ENCODE results near the gene NR2E1.

Gene NR2E1

DNA sequence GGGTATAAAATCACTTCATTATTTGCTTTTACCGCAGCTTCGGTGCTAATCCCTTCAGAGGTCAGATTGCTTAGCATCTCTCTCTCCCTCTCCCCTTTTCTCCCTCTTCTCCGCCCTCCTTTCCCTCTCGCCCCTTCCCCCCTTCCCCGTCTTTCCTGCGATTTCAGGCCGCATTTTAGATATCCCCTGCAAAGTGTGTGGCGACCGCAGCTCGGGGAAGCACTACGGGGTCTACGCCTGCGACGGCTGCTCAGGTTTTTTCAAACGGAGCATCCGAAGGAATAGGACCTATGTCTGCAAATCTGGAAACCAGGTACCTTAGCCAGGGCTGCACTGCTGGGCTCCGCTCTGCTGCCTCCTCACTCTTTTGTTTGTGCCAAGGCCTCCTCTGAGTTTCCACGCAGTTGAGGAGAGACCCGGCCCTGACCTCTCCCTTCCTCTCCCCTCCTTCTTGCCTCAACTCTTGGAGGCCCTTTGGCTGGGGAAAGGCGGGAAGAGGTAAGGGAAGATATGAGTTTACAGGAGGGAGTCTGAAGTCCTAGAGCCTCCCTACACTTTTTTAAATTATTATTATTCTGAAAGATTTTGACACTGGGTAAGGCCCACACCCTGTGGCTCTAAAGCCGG is 5.6 kb downstream of the NR2E1 start:
- Histone ChIP-seq H3K9me3 (no peaks in the 10 kb centered on the region), H3K36me3 (replicated peaks) (no peaks in the 10 kb centered on the region), H3K4me3 (no peak overlapping the region), H3K27me3 (ENCODE audit: low read depth) (no peaks in the 10 kb centered on the region), H3K4me1 (no peaks in the 10 kb centered on the region)
- no peak for DNase-seq (ENCODE audit: low spot score in 2 of 2)
- in situ Hi-C loops (cut with MboI; ENCODE audit: low sequenced_read_pairs) = no loop called here

DNA sequence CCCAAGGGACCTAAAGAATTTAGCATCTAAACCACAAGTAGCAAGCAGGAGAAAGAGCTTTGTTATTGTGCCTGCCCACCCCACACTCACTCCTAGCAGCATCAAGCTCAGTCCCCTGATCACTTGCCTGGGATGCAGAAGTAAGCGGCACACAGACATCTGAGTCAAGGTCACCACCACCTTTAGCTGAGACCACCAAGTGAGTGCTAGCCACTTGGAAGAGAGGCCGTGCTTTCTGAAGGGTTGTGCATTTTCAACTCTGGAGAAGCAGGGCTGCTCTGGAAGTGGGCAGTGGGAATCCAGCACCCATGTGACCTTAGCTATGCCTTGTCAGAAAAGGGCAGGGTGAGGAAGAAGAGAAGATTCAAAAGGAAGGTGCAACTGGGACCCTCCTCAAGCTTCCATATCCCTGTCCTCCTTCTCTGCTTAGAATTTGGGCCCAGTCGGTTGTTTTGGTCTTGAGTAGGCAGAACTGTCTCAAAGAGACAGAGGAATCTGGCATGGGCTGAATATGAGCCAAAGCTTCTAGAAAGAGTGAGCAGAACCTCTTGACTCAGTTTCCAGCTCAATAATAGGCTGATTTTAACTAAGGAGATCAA is 6.2 kb downstream of the NR2E1 start:
- in situ Hi-C loops (cut with MboI; ENCODE audit: low sequenced_read_pairs) = no loop called here
- H3K27me3 ChIP-seq (ENCODE audit: low read depth) = no peaks in the 10 kb centered on the region

DNA sequence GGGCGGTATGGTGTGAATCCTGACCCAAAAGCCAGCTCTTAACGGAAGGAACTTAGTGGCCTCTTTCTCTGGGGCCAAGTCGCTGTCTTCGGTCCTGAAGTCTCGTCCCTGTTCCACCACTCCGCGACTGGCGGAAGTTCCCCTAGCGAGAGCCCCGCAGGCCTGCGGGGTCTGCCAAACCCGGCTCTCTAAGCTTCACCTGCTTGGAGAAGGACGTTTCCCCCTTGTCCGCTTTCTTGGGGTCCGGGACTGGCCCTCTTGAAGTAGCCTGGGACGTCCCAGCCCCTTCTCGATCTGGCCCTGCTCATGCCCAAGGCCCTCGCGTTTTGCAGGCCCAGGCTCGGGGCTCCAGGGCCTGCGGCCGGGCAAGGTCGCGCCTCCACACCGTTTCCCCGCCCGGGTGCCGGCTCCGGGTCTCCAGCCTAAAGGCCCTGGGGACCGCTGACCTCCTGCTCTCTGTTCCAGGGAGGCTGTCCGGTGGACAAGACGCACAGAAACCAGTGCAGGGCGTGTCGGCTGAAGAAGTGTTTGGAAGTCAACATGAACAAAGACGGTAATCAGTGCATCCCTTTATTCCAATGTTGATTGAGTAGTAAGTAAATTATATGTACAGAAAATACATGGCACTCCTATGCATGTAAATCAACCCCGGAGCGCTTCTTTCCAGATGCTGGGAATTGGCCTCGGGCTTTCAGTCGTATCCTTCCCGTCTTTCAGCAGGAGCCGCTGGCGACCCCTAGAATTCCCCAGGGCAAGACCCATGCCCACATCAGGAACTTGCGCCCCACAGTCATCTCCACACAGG is 8.8 kb downstream of the NR2E1 start:
- in situ Hi-C loops (cut with MboI; ENCODE audit: low sequenced_read_pairs) = no loop called here
- H3K36me3 ChIP-seq (replicated peaks) = no peaks in the 10 kb centered on the region
- H3K27me3 ChIP-seq (ENCODE audit: low read depth) = no peaks in the 10 kb centered on the region
- no peaks in the 10 kb centered on the region for H3K9me3 ChIP-seq
- H3K4me1 ChIP-seq = peaks cover 9% of the 10 kb centered on the region
- H3K4me3 ChIP-seq = no peak overlapping the region
- peak in 1 of 2 experiments; percentile 8 for DNase-seq (ENCODE audit: low spot score in 2 of 2)

More for the DNA sequence above, 6.2 kb downstream of the NR2E1 start:
- DNase-seq (ENCODE audit: low spot score in 2 of 2) = no peak
- Histone ChIP-seq H3K4me3 (no peak overlapping the region), H3K36me3 (replicated peaks) (no peaks in the 10 kb centered on the region), H3K9me3 (no peaks in the 10 kb centered on the region), H3K4me1 (no peaks in the 10 kb centered on the region)

DNA sequence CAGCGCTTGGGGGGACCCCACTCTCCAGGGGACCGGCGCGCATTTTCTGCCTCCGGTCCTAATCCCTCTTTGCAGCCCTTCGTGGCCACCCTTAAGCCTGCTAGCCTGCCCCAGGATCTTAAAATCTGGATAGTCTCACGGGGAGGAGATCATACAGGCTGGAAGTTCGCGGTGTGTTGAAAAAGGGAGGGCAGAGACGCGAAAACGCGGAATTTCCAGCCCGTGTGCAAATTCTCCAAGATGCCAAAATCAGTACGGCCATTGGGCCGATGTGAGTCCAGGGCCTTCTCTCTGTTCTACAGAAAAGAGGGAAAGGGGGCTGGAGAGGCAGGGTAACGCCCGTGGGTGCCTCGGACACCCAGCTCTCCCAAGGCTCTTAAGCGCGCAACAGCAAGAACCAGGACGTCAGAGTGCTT is 9.4 kb downstream of the NR2E1 start:
- Histone ChIP-seq H3K4me1 (peaks cover 15% of the 10 kb centered on the region), H3K4me3 (no peak overlapping the region), H3K9me3 (no peaks in the 10 kb centered on the region), H3K36me3 (replicated peaks) (no peaks in the 10 kb centered on the region), H3K27me3 (ENCODE audit: low read depth) (no peaks in the 10 kb centered on the region)
- no peak for DNase-seq (ENCODE audit: low spot score in 2 of 2)
- in situ Hi-C loops (cut with MboI; ENCODE audit: low sequenced_read_pairs) = no loop called here

DNA sequence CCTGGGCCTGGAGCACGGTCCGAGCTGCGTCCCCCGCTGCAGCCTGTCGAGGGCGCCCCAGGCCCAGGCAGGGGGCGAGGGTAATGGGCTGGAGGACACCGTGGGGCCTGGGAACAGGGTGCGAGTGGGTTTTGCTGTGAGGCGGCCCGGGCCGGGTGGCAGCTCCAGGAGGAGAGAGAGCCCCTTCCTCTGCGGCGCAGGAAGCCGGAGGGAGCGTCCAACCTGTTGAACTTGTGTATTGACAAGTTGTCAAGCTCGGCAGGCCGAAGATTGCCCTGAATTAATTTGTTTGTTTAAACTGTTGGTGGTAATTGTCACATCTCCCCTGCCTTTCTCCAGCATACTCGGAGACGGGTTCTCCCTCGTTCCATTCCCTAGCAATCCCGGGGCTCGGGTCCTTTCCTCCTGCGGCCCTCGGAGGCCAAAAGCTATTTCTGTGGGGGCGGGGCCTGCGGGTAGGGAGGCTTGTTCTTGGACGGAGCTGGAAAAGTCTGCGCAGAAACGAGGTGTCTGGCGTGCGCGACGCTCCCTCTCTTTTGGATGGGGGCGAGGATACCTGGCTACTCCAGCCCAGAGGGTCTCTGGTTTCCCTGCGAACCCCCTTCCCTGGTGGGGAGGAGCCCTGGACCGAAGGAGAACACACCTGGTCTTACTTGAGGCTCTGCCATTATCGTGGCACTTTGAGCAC is 9.9 kb downstream of the NR2E1 start:
- Histone ChIP-seq H3K4me3 (no peak overlapping the region), H3K27me3 (ENCODE audit: low read depth) (no peaks in the 10 kb centered on the region), H3K36me3 (replicated peaks) (no peaks in the 10 kb centered on the region), H3K9me3 (no peaks in the 10 kb centered on the region), H3K4me1 (peaks cover 18% of the 10 kb centered on the region)
- DNase-seq (ENCODE audit: low spot score in 2 of 2) = no peak
- in situ Hi-C loops (cut with MboI; ENCODE audit: low sequenced_read_pairs) = no loop called here

DNA sequence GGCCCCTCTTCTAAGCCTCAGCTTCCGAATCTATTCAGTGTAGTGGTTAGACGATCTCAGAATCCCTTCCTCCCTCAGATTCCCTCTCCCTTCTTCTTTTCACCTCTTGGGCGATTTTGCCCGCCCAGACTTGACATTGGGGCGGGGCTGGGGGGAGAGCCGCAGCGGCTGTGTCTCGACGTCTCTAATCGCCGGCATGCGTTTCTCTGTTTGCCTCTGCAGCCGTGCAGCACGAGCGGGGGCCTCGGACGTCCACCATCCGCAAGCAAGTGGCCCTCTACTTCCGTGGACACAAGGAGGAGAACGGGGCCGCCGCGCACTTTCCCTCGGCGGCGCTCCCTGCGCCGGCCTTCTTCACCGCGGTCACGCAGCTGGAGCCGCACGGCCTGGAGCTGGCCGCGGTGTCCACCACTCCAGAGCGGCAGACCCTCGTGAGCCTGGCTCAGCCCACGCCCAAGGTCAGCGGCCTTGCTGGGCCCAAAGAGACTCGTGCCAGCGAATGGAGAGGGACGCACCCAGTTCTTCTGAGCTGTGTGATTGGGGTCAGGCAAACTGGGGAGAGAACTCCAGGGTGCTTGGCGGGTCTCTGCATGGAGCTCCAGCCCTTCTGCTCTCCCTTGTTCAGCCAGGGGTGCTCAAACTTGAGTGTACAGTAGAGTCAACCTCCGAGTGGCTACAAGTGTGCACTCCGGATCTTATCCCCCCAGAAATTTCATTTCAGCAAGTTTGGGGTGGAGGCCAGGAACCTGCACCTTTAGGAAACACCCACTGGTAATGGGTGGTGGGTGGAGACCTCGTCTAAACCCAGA is 10.7 kb downstream of the NR2E1 start:
- Histone ChIP-seq H3K27me3 (ENCODE audit: low read depth) (no peaks in the 10 kb centered on the region), H3K4me1 (peaks cover 20% of the 10 kb centered on the region), H3K4me3 (no peak overlapping the region), H3K9me3 (no peaks in the 10 kb centered on the region), H3K36me3 (replicated peaks) (no peaks in the 10 kb centered on the region)
- no peak for DNase-seq (ENCODE audit: low spot score in 2 of 2)
- in situ Hi-C loops (cut with MboI; ENCODE audit: low sequenced_read_pairs) = no loop called here

DNA sequence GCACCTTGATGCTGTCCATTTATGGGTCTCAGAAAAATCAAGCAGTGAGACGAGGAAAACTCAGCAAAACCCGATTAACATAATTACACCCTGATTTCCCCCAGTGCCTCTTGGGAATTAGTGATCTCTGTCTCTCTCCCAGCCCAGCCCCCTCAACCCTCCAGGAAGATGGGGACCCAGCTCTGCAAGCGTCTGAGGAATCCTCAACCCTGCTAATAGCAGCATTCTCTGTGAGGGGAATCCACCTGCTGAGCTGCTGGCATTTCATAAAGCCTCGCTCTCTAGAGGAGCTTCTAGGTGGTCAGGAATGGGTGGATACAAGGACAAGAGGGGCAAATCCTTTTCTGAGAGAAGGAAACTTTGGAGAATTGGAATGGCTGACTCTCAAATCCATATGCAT is 13.9 kb downstream of the NR2E1 start:
- H3K27me3 ChIP-seq (ENCODE audit: low read depth) = no peaks in the 10 kb centered on the region
- H3K4me1 ChIP-seq = peaks cover 20% of the 10 kb centered on the region
- in situ Hi-C loops (cut with MboI; ENCODE audit: low sequenced_read_pairs) = no loop called here
- H3K9me3 ChIP-seq = no peaks in the 10 kb centered on the region
- no peaks in the 10 kb centered on the region for H3K36me3 ChIP-seq (replicated peaks)
- peak; percentile 60 to 76 for DNase-seq (ENCODE audit: low spot score in 2 of 2)
- no peak overlapping the region for H3K4me3 ChIP-seq

DNA sequence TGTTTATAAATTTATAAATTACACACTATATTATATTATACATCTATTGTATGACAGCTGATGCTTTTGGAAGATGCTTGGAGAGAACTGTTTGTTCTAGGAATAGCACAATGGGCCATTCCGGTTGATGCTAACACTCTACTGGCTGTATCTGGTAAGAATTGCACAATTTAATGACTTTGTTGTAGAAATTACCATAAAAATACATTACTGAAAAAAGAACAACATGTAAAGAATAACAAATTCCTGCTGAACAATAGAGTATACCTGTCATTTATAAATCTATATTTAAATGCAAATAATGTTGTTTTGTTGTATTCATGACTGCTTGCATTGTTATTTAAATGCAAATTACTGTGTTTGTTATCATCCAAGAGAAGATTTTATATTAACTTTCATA is 14.4 kb downstream of the NR2E1 start:
- in situ Hi-C loops (cut with MboI; ENCODE audit: low sequenced_read_pairs) = no loop called here
- Histone ChIP-seq H3K36me3 (replicated peaks) (no peaks in the 10 kb centered on the region), H3K27me3 (ENCODE audit: low read depth) (no peaks in the 10 kb centered on the region), H3K9me3 (no peaks in the 10 kb centered on the region), H3K4me3 (no peak overlapping the region), H3K4me1 (peaks cover 20% of the 10 kb centered on the region)
- DNase-seq (ENCODE audit: low spot score in 2 of 2) = peak; percentile 45 to 73

DNA sequence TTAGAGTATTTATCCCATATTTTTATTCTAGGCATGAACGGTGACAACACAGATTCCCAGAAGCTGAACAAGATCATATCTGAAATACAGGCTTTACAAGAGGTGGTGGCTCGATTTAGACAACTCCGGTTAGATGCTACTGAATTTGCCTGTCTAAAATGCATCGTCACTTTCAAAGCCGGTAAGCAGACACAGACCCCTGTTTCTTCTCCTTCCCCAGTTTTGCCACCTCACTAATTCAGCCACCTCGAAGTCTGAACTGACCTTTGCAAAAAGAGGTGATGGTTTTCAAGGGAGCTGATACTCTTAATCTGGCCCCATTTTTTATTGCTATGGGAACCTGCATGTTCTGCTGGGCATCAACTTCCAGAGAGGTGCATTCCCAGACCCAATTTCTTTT is 15.0 kb downstream of the NR2E1 start:
- Histone ChIP-seq H3K36me3 (replicated peaks) (no peaks in the 10 kb centered on the region), H3K9me3 (no peaks in the 10 kb centered on the region), H3K27me3 (ENCODE audit: low read depth) (no peaks in the 10 kb centered on the region), H3K4me3 (no peak overlapping the region), H3K4me1 (peaks cover 20% of the 10 kb centered on the region)
- in situ Hi-C loops (cut with MboI; ENCODE audit: low sequenced_read_pairs) = no loop called here
- DNase-seq (ENCODE audit: low spot score in 2 of 2) = no peak

DNA sequence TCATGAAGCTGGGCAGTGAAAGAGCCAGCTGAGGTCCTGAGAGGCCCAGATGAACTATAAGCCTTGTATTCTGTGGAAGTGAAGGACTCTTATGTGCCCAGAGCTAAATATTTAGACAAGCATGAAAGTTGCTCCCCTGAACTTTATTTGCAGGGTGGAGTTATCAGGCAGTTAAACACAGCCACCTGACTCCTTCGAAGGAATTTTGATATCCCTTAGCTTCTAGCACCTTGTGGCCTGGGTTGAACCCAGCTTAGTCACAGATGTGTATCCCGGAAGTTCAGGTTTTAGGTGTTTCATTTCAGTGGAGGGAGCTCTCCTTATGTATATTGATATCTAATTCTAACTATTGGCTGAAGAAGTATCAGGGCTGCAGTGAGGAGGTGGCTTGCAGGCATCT is 20.4 kb downstream of the NR2E1 start:
- H3K9me3 ChIP-seq = no peaks in the 10 kb centered on the region
- no peak overlapping the region for H3K4me3 ChIP-seq
- H3K27me3 ChIP-seq (ENCODE audit: low read depth) = no peaks in the 10 kb centered on the region
- H3K36me3 ChIP-seq (replicated peaks) = no peaks in the 10 kb centered on the region
- DNase-seq (ENCODE audit: low spot score in 2 of 2) = no peak
- no peaks in the 10 kb centered on the region; the same call in 1 of the 2 replicates for H3K4me1 ChIP-seq
- in situ Hi-C loops (cut with MboI; ENCODE audit: low sequenced_read_pairs) = no loop called here

DNA sequence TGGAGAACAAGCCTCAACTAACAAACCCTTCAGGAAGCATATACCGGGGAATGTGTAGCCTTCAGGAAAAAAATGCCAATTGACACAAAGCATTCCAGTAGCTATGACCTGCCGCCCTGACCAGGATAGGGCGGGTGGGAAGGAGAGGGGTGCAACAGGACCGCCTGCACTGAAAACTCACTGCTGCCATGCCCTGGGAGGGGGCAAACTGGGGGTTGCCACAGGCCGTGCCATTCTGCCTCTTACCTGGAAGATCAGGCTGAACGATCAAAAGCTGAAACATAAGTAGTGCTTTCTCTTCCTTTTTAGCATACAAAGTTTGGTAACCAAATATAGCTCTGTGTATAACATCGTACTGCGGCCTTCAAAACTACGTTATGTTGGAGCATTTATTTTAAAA is 21.7 kb downstream of the NR2E1 start:
- H3K9me3 ChIP-seq = no peaks in the 10 kb centered on the region
- no peaks in the 10 kb centered on the region for H3K36me3 ChIP-seq (replicated peaks)
- H3K4me3 ChIP-seq = no peak overlapping the region
- in situ Hi-C loops (cut with MboI; ENCODE audit: low sequenced_read_pairs) = no loop called here
- H3K4me1 ChIP-seq = no peaks in the 10 kb centered on the region; the same call in 1 of the 2 replicates
- H3K27me3 ChIP-seq (ENCODE audit: low read depth) = no peaks in the 10 kb centered on the region
- DNase-seq (ENCODE audit: low spot score in 2 of 2) = no peak

DNA sequence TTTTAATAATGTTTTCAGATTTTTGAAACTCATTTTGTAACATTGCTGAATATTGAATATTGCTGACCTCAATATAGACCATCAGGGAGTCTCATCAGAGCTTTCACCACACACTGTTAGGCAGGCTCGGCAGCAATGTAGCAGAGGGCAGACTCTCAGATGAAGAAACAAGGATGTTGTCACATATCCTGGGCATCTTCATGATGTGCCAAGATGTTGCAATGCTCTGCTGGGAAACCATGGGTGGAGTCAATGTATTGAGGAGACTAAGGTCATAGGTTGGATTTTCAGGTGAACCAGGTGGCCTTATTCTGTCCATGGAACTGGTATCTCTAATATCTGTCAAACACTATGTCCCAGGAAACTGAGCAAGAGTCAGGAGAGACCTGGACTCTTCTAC is 27.3 kb downstream of the NR2E1 start:
- Histone ChIP-seq H3K27me3 (ENCODE audit: low read depth) (no peaks in the 10 kb centered on the region), H3K36me3 (replicated peaks) (no peaks in the 10 kb centered on the region), H3K4me3 (no peak overlapping the region), H3K4me1 (no peaks in the 10 kb centered on the region; the same call in 1 of the 2 replicates), H3K9me3 (no peaks in the 10 kb centered on the region)
- in situ Hi-C loops (cut with MboI; ENCODE audit: low sequenced_read_pairs) = no loop called here
- DNase-seq (ENCODE audit: low spot score in 2 of 2) = no peak

DNA sequence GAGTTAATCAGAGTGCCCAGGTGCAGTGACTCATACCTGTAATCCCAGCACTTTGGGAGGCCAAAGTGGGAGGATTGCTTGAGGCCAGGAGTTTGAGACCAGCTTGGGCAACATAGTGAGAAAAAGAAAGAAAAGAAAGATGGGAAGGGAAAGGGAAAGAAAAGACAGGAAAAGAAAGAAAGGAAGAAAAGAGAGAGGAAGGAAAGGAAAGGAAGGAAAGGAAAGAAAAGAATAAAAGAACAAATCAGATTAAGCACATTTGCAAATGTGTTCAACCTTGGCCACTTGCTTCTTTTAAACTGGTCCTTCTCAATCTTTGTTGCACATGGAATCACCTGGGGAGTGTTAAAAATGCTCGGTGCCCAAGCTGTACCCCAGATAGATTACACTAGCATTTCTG is 28.0 kb downstream of the NR2E1 start:
- in situ Hi-C loops (cut with MboI; ENCODE audit: low sequenced_read_pairs) = no loop called here
- H3K36me3 ChIP-seq (replicated peaks) = no peaks in the 10 kb centered on the region
- no peak overlapping the region for H3K4me3 ChIP-seq
- no peaks in the 10 kb centered on the region for H3K27me3 ChIP-seq (ENCODE audit: low read depth)
- H3K9me3 ChIP-seq = no peaks in the 10 kb centered on the region
- DNase-seq (ENCODE audit: low spot score in 2 of 2) = no peak
- H3K4me1 ChIP-seq = no peaks in the 10 kb centered on the region
